Spinal cord (tissue), 10 donors: ENCODE measurements around the gene AKAP13. TPM values are rescaled to one million over a fixed set of nuclear protein-coding genes. Genes with fewer than 3 reads are reported as not detected.

Experiments used
- DNase-seq, 6 donors: peaks; one replicate each; pipeline versions ENCODE4 v3.0.0 to v3.0.0-alpha.2; 2013 to 2015; ENCODE audit warnings: low spot score in 6 of 6, low read depth in 4 of 6
- H3K27ac ChIP-seq: one replicate; pipeline ENCODE4 v1.5.1; 2013; ENCODE audit warnings: low read depth, low read length, control low read depth
- H3K27me3 ChIP-seq: one replicate; pipeline ENCODE4 v1.6.1; 2013; ENCODE audit warnings: low read length; ENCODE audit not compliant: control insufficient read depth, insufficient read depth
- H3K36me3 ChIP-seq: one replicate; pipeline ENCODE4 v1.6.1; 2013; ENCODE audit warnings: low read length; ENCODE audit not compliant: control insufficient read depth, insufficient read depth
- H3K4me1 ChIP-seq: one replicate; pipeline ENCODE4 v1.6.1; 2013; ENCODE audit warnings: low read length; ENCODE audit not compliant: control insufficient read depth, insufficient read depth
- H3K4me3 ChIP-seq: one replicate; pipeline ENCODE4 v1.5.1; 2013; ENCODE audit warnings: low read depth, low read length, control low read depth
- H3K9me3 ChIP-seq: one replicate; pipeline ENCODE4 v1.6.1; 2013; ENCODE audit warnings: low read length; ENCODE audit not compliant: control insufficient read depth, insufficient read depth
- whole genome bisulfite sequencing: methylation state at CpG from one replicate; pipeline ENCODE4 v1.1.5; 2013; ENCODE audit warnings: missing lambda C conversion rate; ENCODE audit not compliant: insufficient coverage; 5-methylcytosine and 5-hydroxymethylcytosine counted together
- polyA plus RNA-seq, 2 donors: library from polyadenylated mRNA; unstranded; fragments of 120-200 nt; gene quantifications; one replicate each; pipeline ENCODE4 v1.2.1, GENCODE V29; 2013; ENCODE audit not compliant: insufficient read length in 2 of 2
- total RNA-seq, 2 donors: library from RNA; depleted of rRNA in 1 of 2; stranded (reverse); fragments of 120-200 nt in 1 of 2; fragments of >200 nt in 1 of 2; gene quantifications; one replicate each; pipeline versions ENCODE4 v1.2.3 to v1.2.4, GENCODE V29; 2013 to 2014
- donor health status: healthy.

The AKAP13 gene
- total and polyA plus RNA-seq, 4 donors: 52.5 to 114 (median 89.2) TPM

DNA sequence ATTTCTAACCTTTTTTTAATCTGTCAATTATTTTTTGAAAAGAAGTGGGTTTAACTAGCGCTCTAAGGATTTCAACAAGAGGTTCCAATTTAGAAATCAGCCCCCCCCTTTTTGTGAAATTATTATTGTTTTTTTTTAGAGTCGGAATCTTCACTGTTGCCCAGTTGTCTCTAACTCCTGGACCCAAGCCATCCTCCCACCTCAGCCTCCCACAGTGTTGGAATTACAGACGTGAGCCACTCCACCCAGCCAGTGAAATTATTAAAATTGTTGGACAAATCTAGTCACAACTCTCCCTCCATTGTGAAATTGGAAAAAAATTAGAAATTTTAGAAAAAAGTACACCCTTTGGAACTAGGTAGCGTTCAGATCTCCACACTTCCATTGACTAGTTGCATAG, 2.5 kb downstream of the AKAP13 start:
- no peaks in the 10 kb centered on the region for H3K27me3 ChIP-seq
- no peak for DNase-seq
- no CpG with 5 or more reads among the region's 4 CpGs for WGBS
- no peaks in the 10 kb centered on the region for H3K36me3 ChIP-seq
- no peak overlapping the region for H3K4me3 ChIP-seq
- H3K4me1 ChIP-seq: no peaks in the 10 kb centered on the region
- H3K27ac ChIP-seq: no peak overlapping the region
- H3K9me3 ChIP-seq: no peaks in the 10 kb centered on the region

DNA sequence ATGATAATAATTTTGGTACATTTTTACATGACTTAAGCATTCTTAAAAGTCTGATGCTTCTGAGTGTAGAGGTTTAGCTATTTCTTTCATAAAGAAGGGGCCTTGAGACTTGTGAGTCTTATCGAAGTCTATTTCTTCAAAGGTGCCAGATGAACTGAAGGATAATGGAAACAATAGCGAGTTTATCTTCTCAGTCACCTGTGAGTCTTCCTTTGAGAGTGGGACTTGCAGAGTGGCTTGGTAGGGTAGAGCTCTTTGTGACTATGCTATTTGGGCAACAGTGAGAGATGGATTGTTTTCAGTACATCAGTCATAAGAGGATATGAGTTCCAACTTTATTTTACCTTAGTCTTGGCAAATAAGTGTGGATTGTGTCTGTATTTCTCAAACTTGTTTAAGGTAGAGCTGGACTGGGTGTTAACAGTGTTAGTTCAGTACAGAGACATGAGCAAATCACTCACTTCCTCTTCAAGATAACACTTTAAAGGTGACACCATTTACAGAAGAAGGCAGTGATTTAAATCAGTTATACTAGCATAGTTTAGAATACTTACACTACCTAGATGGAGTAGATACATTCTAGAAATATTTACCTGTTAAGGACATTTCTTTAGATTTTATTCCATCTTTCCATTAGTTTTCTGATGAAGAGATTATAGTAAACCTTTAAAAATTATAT, 3.2 kb downstream of the AKAP13 start:
- H3K36me3 ChIP-seq: no peaks in the 10 kb centered on the region
- no peak overlapping the region for H3K4me3 ChIP-seq
- no peaks in the 10 kb centered on the region for H3K27me3 ChIP-seq
- WGBS: 96% methylated on average over 2 of the region's 2 CpGs
- no peaks in the 10 kb centered on the region for H3K4me1 ChIP-seq
- no peak for DNase-seq
- H3K9me3 ChIP-seq: no peaks in the 10 kb centered on the region
- H3K27ac ChIP-seq: no peak overlapping the region

DNA sequence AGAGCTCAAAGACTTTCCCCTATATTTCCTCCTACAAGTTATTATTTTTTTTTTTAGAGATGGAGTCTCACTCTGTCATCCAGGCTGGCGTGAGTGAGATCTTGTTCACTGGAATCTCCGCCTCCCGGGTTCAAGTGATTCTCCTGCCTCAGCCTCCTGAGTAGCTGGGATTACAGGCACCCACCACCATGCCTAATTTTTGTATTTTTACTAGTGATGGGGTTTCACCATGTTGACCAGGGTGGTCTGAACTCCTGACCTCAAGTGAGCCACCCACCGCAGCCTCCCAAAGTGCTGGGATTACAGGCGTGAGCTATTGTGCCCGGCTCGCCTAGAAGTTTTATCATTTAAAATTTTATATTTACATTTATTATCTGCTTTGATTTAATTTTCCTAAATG, 5.9 kb downstream of the AKAP13 start:
- H3K27me3 ChIP-seq: no peaks in the 10 kb centered on the region
- no peak overlapping the region for H3K4me3 ChIP-seq
- no CpG with 5 or more reads among the region's 7 CpGs for WGBS
- no peaks in the 10 kb centered on the region for H3K36me3 ChIP-seq
- DNase-seq: no peak
- H3K4me1 ChIP-seq: no peaks in the 10 kb centered on the region
- H3K27ac ChIP-seq: no peak overlapping the region
- no peaks in the 10 kb centered on the region for H3K9me3 ChIP-seq

DNA sequence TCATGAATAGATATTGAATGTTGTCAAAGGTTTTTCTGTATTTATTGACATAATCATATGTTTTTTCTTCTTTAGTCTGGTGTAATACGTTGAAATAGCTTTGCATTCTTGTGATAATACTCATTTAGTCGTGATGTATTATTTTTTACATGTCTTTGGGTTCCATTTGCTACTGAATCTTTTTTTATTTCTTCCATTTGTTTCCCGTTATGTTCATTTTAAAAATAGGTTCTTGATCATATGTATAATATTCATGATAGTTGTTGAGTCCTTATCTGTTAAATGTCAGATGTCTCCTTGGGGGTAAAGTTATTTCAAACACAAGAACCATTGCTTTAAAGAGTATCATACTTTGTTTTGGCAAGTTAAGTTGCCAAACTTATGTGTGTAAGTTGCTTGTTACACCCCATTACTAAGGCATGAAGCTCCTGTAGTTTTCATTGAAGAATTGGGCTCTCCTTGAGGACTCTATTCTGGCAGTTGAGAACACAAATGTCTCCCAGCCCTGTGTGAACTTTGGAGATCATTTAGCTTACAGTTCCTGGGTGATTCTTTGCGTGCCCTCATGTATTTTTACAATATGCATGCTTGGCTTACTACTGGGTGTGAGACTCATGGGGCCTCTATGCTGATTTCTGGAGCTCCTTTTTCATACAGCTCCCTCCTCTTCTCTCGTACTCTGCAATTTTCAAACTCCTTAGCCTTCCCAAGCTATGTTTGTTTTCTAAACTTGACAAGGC, 8.3 kb downstream of the AKAP13 start:
- no peaks in the 10 kb centered on the region for H3K9me3 ChIP-seq
- H3K4me3 ChIP-seq: no peak overlapping the region
- H3K27me3 ChIP-seq: no peaks in the 10 kb centered on the region
- no peak for DNase-seq
- no peaks in the 10 kb centered on the region for H3K36me3 ChIP-seq
- 100% methylated on average over 1 of the region's 5 CpGs for WGBS
- no peaks in the 10 kb centered on the region for H3K4me1 ChIP-seq
- no peak overlapping the region for H3K27ac ChIP-seq

DNA sequence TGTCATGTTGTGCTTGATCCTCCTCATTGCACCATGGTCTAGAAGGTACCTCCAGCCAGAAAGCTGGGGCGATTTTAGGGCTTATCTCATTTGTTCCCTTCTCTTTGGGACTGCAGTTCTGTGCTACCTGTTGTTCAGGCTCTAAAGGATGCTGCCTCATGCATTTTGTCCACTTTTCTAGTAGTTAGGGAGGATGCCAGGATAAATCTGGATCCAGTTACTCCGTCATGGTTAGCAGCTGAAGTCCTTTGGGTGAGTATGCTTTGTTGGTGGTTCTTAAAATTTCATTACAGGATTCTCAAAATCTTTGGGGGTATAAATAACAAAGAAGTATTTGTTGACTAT, 8.9 kb downstream of the AKAP13 start:
- no peak overlapping the region for H3K27ac ChIP-seq
- no peaks in the 10 kb centered on the region for H3K9me3 ChIP-seq
- H3K4me3 ChIP-seq: no peak overlapping the region
- no peaks in the 10 kb centered on the region for H3K4me1 ChIP-seq
- H3K27me3 ChIP-seq: no peaks in the 10 kb centered on the region
- DNase-seq: no peak
- H3K36me3 ChIP-seq: no peaks in the 10 kb centered on the region
- WGBS: 93% methylated on average over 2 of the region's 2 CpGs

DNA sequence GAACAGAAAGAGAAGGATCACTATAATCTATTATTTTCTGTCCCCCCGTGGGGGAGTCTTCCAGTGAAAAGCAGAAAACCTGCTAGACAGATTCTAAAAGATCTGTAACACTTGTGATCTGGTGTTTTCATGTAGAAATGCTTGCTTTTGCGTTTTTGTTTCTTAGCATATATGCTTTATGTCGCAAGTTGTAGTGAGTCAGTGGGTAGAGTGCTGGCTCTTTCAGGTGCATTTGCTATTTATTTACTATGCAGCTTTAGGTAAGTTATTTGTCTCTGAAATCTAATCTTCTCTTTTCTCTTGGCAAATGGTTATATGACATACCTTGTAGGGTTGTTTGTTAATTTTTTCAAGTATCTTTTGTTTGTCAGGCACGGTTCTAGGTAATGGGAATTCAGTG, 9.4 kb downstream of the AKAP13 start:
- DNase-seq: no peak
- no peaks in the 10 kb centered on the region for H3K36me3 ChIP-seq
- 93% methylated on average over 3 of the region's 4 CpGs for WGBS
- no peak overlapping the region for H3K27ac ChIP-seq
- H3K4me1 ChIP-seq: no peaks in the 10 kb centered on the region
- H3K4me3 ChIP-seq: no peak overlapping the region
- no peaks in the 10 kb centered on the region for H3K9me3 ChIP-seq
- no peaks in the 10 kb centered on the region for H3K27me3 ChIP-seq

DNA sequence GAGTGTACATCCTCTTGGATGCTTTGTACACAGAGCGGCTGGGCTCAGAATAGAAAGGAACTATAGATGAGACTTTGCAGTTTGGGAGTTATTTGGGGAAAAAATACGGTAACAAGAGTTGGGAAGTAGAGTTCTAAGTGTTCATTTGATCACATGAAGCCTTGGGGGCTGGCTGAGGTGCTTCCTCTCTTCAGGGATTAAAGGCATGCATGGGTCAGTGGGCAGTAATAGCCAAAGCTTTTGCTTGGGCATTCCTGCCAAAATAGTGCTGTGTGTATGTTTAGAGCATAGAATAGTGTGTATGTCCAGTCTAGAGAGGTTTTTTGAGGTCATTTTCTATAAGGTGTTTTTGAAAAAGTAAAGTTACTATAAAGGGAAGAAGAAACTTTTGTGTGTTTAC, 12.8 kb downstream of the AKAP13 start:
- no peak for DNase-seq
- no peaks in the 10 kb centered on the region for H3K36me3 ChIP-seq
- no peak overlapping the region for H3K4me3 ChIP-seq
- WGBS: 85% methylated on average over 2 of the region's 2 CpGs
- H3K9me3 ChIP-seq: no peaks in the 10 kb centered on the region
- H3K27ac ChIP-seq: no peak overlapping the region
- no peaks in the 10 kb centered on the region for H3K4me1 ChIP-seq
- H3K27me3 ChIP-seq: no peaks in the 10 kb centered on the region

DNA sequence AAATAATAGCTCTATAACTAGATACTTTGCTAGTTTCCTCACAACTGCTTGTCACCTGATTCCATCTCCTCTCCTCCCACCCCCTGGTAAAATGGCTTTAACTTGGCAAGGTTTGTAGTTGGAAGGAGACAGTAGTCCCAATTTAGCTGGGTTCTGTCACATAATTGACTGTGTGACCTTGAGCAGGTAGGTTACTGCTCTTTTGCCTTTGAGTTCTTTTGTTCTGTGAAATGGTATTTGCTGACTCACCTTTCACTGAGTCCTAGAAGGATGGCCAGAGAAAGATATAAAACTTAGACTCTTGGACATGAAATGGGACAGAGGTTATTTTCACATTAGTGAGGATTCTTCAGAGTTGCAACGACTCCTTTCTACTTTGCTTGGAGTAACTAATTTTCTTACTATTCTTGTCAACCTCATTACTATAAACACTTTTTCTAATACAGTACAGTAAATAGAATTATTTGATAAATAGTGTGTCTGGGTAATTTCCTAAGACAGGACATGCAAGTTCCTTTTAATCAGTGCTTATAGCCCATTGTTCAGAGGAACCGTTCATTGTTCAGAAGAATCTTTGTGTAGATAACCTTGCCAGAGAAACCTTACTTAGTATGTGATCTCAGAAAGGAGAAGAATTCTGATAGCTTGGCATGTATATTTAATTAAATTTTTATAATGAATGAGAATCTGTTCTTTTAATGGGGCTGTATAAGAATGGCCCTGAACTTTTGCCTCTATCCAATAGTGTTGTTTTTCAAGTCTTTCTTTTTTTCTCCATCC, 14.3 kb downstream of the AKAP13 start:
- no peaks in the 10 kb centered on the region for H3K27me3 ChIP-seq
- WGBS: 83% methylated on average over 1 of the region's 2 CpGs
- DNase-seq: no peak
- no peaks in the 10 kb centered on the region for H3K9me3 ChIP-seq
- H3K4me1 ChIP-seq: no peaks in the 10 kb centered on the region
- no peak overlapping the region for H3K4me3 ChIP-seq
- no peak overlapping the region for H3K27ac ChIP-seq
- no peaks in the 10 kb centered on the region for H3K36me3 ChIP-seq

DNA sequence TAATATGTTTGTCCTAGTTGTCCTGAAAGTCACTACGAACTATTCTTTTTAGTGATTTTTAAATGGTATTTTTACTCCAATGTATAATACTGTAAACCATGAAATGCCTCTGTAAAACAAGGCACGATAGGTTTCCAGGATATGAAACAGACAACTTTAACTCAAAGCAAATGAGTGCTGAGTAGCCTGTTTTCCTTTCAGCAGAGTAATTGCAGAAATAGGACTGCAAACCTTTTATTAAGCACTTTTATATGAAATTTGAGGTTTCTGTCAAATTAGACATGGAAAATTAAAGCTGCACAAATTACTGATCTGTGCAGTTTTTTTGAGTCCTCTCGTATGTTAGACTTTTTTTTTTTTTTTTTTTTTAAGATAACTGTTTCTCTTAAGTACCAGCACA, 16.2 kb downstream of the AKAP13 start:
- no peak overlapping the region for H3K27ac ChIP-seq
- H3K4me3 ChIP-seq: no peak overlapping the region
- no peak for DNase-seq
- H3K36me3 ChIP-seq: no peaks in the 10 kb centered on the region
- H3K4me1 ChIP-seq: no peaks in the 10 kb centered on the region
- H3K9me3 ChIP-seq: no peaks in the 10 kb centered on the region
- no CpG with 5 or more reads among the region's 3 CpGs for WGBS
- H3K27me3 ChIP-seq: no peaks in the 10 kb centered on the region
